HCT116 (cell line): ENCODE results near the gene RASGRF2. TPM values are rescaled to one million over a fixed set of nuclear protein-coding genes. Genes with fewer than 3 reads are reported as not detected.

Experiments used
- ATAC-seq: fragments of 200-7000 bp; cut with Tn5 transposase; 2 replicates; pipeline ENCODE4 v1.9.1; 2020; ENCODE audit warnings: mild to moderate bottlenecking, moderate library complexity
- BruUV-seq: library from RNA; stranded (reverse); fragments of 400-500 nt; replicated peaks from 2 replicates; lab custom pipeline; 2021; lab: Mats Ljungman, UMichigan
- CTCF ChIA-PET: fragments of 300-600 bp; sonication (Branson Sonifier 250); formaldehyde crosslinking; loops from one replicate; lab custom pipeline; 2021; ENCODE audit warnings: antibody characterized with exemption; lab: Charles Lee
- POLR2A ChIA-PET: fragments of 300-600, 350-600 bp; sonication (Branson Sonifier 250); formaldehyde crosslinking; loops from one replicate; lab custom pipeline; 2021; ENCODE audit warnings: antibody characterized with exemption; lab: Charles Lee
- RAD21 ChIA-PET, 2 experiments: fragments of 300-600 bp; sonication (Branson Sonifier 250); formaldehyde crosslinking; loops; one replicate each; lab custom pipeline; 2023; ENCODE audit warnings: low total read pairs in 2 of 2; ENCODE audit not compliant: uncharacterized antibody in 2 of 2, unreplicated experiment in 2 of 2, low non-redundant PET in 1 of 2; lab: Charles Lee
- DNase-seq: peaks from one replicate; pipeline ENCODE4 v3.0.0-alpha.2; 2010; ENCODE audit warnings: low read depth, low spot score
- H2AFZ ChIP-seq: fragments of 200-600 bp; shearing (Covaris generic), sonication (generic); 2 replicates; pipeline ENCODE4 v1.6.1; 2017; ENCODE audit warnings: low read depth, mixed run types, mixed read lengths, antibody characterized with exemption, low read length; ENCODE audit not compliant: poor library complexity, severe bottlenecking
- H3K27ac ChIP-seq: 2 replicates; pipeline ENCODE4 v1.5.1; 2012; ENCODE audit warnings: low read depth, low read length
- H3K27me3 ChIP-seq: fragments of 200-600 bp; sonication (generic); 2 replicates; pipeline ENCODE4 v1.6.1; 2016; ENCODE audit warnings: mixed run types, low read length, mixed read lengths; ENCODE audit not compliant: insufficient read depth
- H3K36me3 ChIP-seq, 2 experiments: fragments of 200-500 bp in 1 of 2; fragments of 200-600 bp in 1 of 2; sonication (Bioruptor generic) in 1 of 2; sonication (generic) in 1 of 2; 2 replicates each; pipeline versions ENCODE4 v1.5.1 to v1.6.1; 2014 to 2016; ENCODE audit warnings: low read length in 2 of 2, inconsistent platforms in 1 of 2, mixed read lengths in 1 of 2, mixed run types in 1 of 2; ENCODE audit not compliant: insufficient read depth in 2 of 2, control insufficient read depth in 1 of 2
- H3K4me1 ChIP-seq, 2 experiments: fragments of 200-600 bp in 1 of 2; sonication (generic) in 1 of 2; 2 replicates each; pipeline versions ENCODE4 v1.5.1 to v1.6.1; 2012 to 2017; ENCODE audit warnings: low read length in 2 of 2, inconsistent platforms in 1 of 2, mild to moderate bottlenecking in 1 of 2, mixed read lengths in 1 of 2, mixed run types in 1 of 2, moderate library complexity in 1 of 2; ENCODE audit not compliant: insufficient read depth in 2 of 2, control insufficient read depth in 1 of 2
- H3K4me2 ChIP-seq: fragments of 200-600 bp; sonication (generic); 2 replicates; pipeline ENCODE4 v1.6.1; 2017; ENCODE audit warnings: mixed run types, low read length, mixed read lengths
- H3K4me3 ChIP-seq, 2 experiments: fragments of 200-600 bp in 1 of 2; sonication (generic) in 1 of 2; replicated peaks in 1 of 2; 2 replicates each; pipeline ENCODE4 v1.5.1; 2011 to 2016; ENCODE audit warnings: low read length in 2 of 2, control low read depth in 1 of 2, low read depth in 1 of 2, mild to moderate bottlenecking in 1 of 2, mixed read lengths in 1 of 2, mixed run types in 1 of 2
- H3K79me2 ChIP-seq: fragments of 200-600 bp; sonication (generic); 2 replicates; pipeline ENCODE4 v1.6.1; 2017; ENCODE audit warnings: mild to moderate bottlenecking, mixed run types, low read length, moderate library complexity, mixed read lengths; ENCODE audit not compliant: insufficient read depth
- H3K9ac ChIP-seq: fragments of 200-600 bp; sonication (generic); 2 replicates; pipeline ENCODE4 v1.6.1; 2016; ENCODE audit warnings: low read length, mixed read lengths
- H3K9me2 ChIP-seq: fragments of 200-600 bp; sonication (generic), shearing (Covaris generic); 2 replicates; pipeline ENCODE4 v1.6.1; 2017; ENCODE audit warnings: mixed run types, mild to moderate bottlenecking, moderate library complexity; ENCODE audit not compliant: insufficient read depth
- H3K9me3 ChIP-seq, 2 experiments: fragments of 200-500 bp in 1 of 2; fragments of 200-600 bp in 1 of 2; sonication (Bioruptor generic) in 1 of 2; sonication (generic) in 1 of 2; 2 replicates each; pipeline ENCODE4 v1.6.1; 2014 to 2017; ENCODE audit warnings: low read length in 2 of 2, mixed read lengths in 2 of 2, inconsistent platforms in 1 of 2, low read depth in 1 of 2, mild to moderate bottlenecking in 1 of 2, mixed run types in 1 of 2, moderate library complexity in 1 of 2; ENCODE audit not compliant: control insufficient read depth in 1 of 2, insufficient read depth in 1 of 2
- H4K20me1 ChIP-seq: fragments of 200-600 bp; sonication (generic), shearing (Covaris generic); 2 replicates; pipeline ENCODE4 v1.6.1; 2017; ENCODE audit warnings: mixed run types, mild to moderate bottlenecking, moderate library complexity; ENCODE audit not compliant: insufficient read depth
- CTCF ChIP-seq, 3 experiments: fragments of 200-600 bp in 1 of 3; sonication (generic) in 1 of 3; IDR thresholded peaks in 2 of 3; conservative IDR thresholded peaks in 1 of 3; 2 replicates each; pipeline ENCODE4 v1.5.1; 2012 to 2017; ENCODE audit warnings: low read depth in 2 of 3, low read length in 2 of 3, antibody characterized with exemption in 1 of 3, borderline replicate concordance in 1 of 3, control low read depth in 1 of 3, mild to moderate bottlenecking in 1 of 3, mixed read lengths in 1 of 3, mixed run types in 1 of 3, moderate library complexity in 1 of 3; ENCODE audit not compliant: insufficient read depth in 1 of 3
- MAX ChIP-seq: IDR thresholded peaks from 2 replicates; pipeline ENCODE4 v1.6.1; 2012
- RAD21 ChIP-seq: IDR thresholded peaks from 2 replicates; pipeline ENCODE4 v1.6.1; 2012; ENCODE audit warnings: low read depth, mild to moderate bottlenecking
- REST ChIP-seq: IDR thresholded peaks from 2 replicates; pipeline ENCODE4 v1.6.1; 2012; ENCODE audit warnings: low read depth
- SIN3A ChIP-seq: IDR thresholded peaks from 2 replicates; pipeline ENCODE4 v1.6.1; 2012; ENCODE audit warnings: low read depth
- TCF7L2 ChIP-seq: IDR thresholded peaks from 2 replicates; pipeline ENCODE4 v1.7.0; 2011; ENCODE audit warnings: borderline replicate concordance, inconsistent platforms; ENCODE audit not compliant: insufficient read depth, insufficient read length; ENCODE audit errors: extremely low read depth
- YY1 ChIP-seq: IDR thresholded peaks from 2 replicates; pipeline ENCODE4 v1.6.1; 2011; ENCODE audit warnings: low read length, low read depth, moderate library complexity, mild to moderate bottlenecking; ENCODE audit not compliant: insufficient replicate concordance; ENCODE audit errors: extremely low read depth
- ZFX ChIP-seq: fragments of 450-650 bp; IDR thresholded peaks from 2 replicates; pipeline ENCODE4 v1.6.1; 2017
- ZNF274 ChIP-seq: fragments of 200-500 bp; sonication (Bioruptor generic); IDR thresholded peaks from 2 replicates; pipeline ENCODE4 v1.6.1; 2014; ENCODE audit warnings: mild to moderate bottlenecking, low read depth, low read length, inconsistent platforms
- intact Hi-C: fragments of 100-400 bp; cut with micrococcal nuclease; formaldehyde crosslinking; loops from 2 replicates; pipeline ENCODE4 v1.10.0; 2022
- total RNA-seq: library from RNA; stranded (reverse); gene quantifications from one replicate; pipeline ENCODE4 v1.2.1, GENCODE V29; 2021; ENCODE audit not compliant: unreplicated experiment

The RASGRF2 gene
- total RNA-seq, 1 experiment from 2014 or later = 0.05 TPM

- ATAC-seq (no peak), DNase-seq (no peak)
- no peak overlapping the region for H3K9ac ChIP-seq
- ChIA-PET CTCF (no interaction called here), POLR2A (no interaction called here), RAD21 (no interaction called here)
- no peaks in the 10 kb centered on the region for H4K20me1 ChIP-seq
- no TSS peak for BruUV-seq
- H3K79me2 ChIP-seq = no peaks in the 10 kb centered on the region
- H3K9me3 ChIP-seq = no peaks in the 10 kb centered on the region
- H3K27me3 ChIP-seq = no peaks in the 10 kb centered on the region
- H3K27ac ChIP-seq = no peak overlapping the region
- no peaks in the 10 kb centered on the region for H3K36me3 ChIP-seq
- no peaks in the 10 kb centered on the region for H3K9me2 ChIP-seq
- H3K4me3 ChIP-seq = no peak overlapping the region
- intact Hi-C loops = no loop called here
- H3K4me2 ChIP-seq = no peak overlapping the region
- H3K4me1 ChIP-seq = peaks cover 0 to 7% of the 10 kb centered on the region in 2 experiments; a peak in 2 of 4 replicates
- no peak overlapping the region for H2AFZ ChIP-seq
- TF ChIP-seq CTCF (IDR thresholded peaks at IDR 0.05 in 2 of 3, conservative IDR thresholded peaks at IDR 0.05 in 1 of 3; ENCODE audit: borderline replicate concordance in 1 of 3, insufficient read depth in 1 of 3, low read depth in 2 of 3, low read length in 2 of 3) = 0 out of 6 replicates have a peak, but pooled peaks of 1 of the 3 experiments have one; percentile 9
- no peak for TF ChIP-seq MAX
Measured at GRCh38 chr5:80934751-80935150, 25.4 kb upstream of the RASGRF2 start.

- H3K36me3 ChIP-seq = no peaks in the 10 kb centered on the region
- no peak overlapping the region for H3K27ac ChIP-seq
- H3K4me2 ChIP-seq = no peak overlapping the region
- no TSS peak for BruUV-seq
- H3K9me2 ChIP-seq = no peaks in the 10 kb centered on the region
- intact Hi-C loops = no loop called here
- H3K9ac ChIP-seq = no peak overlapping the region
- no peaks in the 10 kb centered on the region for H3K79me2 ChIP-seq
- H3K4me1 ChIP-seq = peaks cover 0 to 7% of the 10 kb centered on the region in 2 experiments; a peak in 2 of 4 replicates
- ChIA-PET RAD21 (no interaction called here), CTCF (interaction anchor here (1.0 to 1.5 kb wide), 2 partner anchors 172 to 225 kb away, joined by 3 read pairs; no protein-coding TSS in a partner anchor), POLR2A (no interaction called here)
- no peak overlapping the region for H3K4me3 ChIP-seq
- DNase-seq (no peak), ATAC-seq (peak; percentile 73)
- H2AFZ ChIP-seq = no peak overlapping the region
- no peaks in the 10 kb centered on the region for H3K9me3 ChIP-seq
- no peaks in the 10 kb centered on the region for H3K27me3 ChIP-seq
- no peaks in the 10 kb centered on the region for H4K20me1 ChIP-seq
- TF ChIP-seq REST (no peak), TCF7L2 (no peak), CTCF (IDR thresholded peaks at IDR 0.05 in 2 of 3, conservative IDR thresholded peaks at IDR 0.05 in 1 of 3; ENCODE audit: borderline replicate concordance in 1 of 3, insufficient read depth in 1 of 3, low read depth in 2 of 3, low read length in 2 of 3) (peak; percentile 22 to 40 (median 38); a peak in 5 of 6 replicates), RAD21 (peak; percentile 56), YY1 (no peak), ZNF274 (no peak), ZFX (no peak), SIN3A (no peak)
Measured at GRCh38 chr5:80935811-80936385, 24.3 kb upstream of the RASGRF2 start.
